NCI-H187 treated with DMSO at 0.1 percent for 48 hours (cell line): ENCODE measurements around the gene MAPK4.
"Not testable (repeated sequence)": the region's sequence is repeated elsewhere in the genome, so short reads cannot be mapped to it uniquely, and the experiment has no call there.

Source experiments
- DNase-seq: peaks from one replicate; lab custom pipeline; 2025; lab: John Stamatoyannopoulos, UW

MAPK4 gene

DNA sequence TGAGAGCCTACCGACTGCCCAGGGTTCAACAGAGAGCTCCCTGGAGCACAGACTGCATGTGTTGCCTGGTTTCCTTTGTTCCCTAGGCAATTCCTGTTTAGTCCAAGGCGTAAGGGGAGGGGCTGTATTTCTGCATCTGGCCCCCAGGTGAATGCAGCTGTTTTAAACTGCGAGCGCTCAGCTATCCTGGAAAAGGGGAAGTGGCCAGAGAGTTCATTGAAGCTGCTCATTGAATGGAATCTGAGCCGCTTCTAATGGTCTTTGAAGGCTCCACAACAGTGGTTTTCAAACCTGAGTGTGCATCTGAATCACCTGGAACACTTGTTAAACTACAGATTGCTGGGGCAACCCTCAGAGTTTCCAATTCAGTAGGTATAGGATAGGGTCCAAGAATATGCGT is 18.1 kb downstream of the MAPK4 start:
- DNase-seq = no peak

DNA sequence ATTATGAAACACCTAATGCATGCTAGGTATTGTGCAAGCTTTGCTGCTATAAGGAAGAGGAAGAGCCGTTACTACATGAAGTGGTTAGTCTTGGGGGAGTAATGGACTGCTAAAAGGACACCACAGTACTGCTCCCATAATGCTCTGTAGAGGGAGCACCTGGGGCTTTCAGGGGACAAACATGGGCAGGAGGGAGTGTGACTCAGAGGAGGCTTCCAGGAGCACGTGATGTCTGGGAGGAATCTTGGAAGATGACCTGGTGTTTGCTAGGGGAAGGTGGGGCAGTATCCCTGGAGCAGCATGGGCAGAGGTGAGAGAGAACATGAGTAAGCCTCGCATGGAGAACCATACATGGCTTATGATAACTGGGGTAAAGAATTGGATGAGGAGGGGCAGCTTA is 18.8 kb downstream of the MAPK4 start:
- no peak for DNase-seq

GRCh38 chr18:50579061-50579774 is 19.3 kb downstream of the MAPK4 start:
- DNase-seq = no peak

GRCh38 chr18:50581517-50581916 is 21.6 kb downstream of the MAPK4 start:
- no peak for DNase-seq

DNA sequence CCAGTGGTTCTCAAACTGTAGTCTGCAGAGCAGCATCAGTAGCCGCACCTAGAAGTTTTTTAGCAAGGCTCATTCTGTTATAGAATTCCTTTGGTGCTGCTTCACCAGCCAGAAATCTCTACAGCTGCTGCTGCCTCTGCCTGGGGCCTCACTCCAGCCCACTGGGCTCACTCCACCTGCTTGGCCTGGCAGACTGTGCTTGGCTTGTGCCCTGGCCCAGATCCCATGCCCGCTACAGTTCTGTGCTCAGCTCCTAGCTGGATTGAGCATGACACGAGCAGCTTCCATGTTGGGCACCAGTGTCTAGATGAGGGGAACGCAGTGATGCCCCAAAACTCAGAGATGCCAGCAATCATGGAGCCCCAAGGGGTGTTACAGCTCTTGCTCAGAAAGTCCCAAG is 22.6 kb downstream of the MAPK4 start:
- no peak for DNase-seq

DNA sequence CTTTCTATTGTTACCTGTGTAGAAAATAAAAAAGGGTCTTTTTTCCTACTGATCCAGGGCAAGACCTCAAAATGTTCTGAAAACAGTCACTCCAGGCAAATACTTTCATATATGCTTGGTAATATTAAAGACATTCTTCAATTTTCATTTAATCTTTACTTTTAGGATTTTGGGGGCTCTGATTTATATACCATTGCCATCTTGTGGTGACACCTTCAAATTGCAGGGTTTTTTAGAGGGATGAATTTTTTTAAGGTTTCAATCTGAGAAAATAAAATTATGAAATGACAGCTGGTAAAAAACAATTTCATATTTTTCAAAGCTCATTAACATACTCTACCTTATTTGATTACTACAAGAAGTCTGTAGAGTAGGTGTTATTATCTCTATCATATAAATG is 26.8 kb downstream of the MAPK4 start:
- no peak for DNase-seq

GRCh38 chr18:50590593-50590992 is 30.7 kb downstream of the MAPK4 start:
- peak; percentile 76 for DNase-seq

GRCh38 chr18:50594012-50594411 is 34.1 kb downstream of the MAPK4 start:
- DNase-seq = no peak

DNA sequence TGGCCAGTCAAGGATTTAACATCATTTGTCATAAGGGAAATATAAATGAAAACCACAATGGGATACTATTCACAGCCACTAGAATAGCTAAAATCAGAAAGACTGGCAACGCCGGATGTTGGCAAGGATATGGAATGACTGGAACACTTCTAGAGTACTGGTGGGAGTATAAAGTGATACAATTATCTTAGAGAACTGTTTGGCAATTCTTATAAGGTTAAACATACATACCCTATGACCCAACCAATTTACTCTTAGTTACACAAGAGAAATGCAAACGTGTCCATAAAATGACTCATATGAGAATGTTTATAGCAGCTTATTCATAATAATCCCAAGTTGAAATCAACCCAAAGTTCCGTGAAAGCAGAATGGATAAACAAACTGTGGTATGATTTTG is 35.1 kb downstream of the MAPK4 start:
- DNase-seq = no peak

- DNase-seq = no peak
Measured at GRCh38 chr18:50602466-50602865, 42.6 kb downstream of the MAPK4 start.

DNA sequence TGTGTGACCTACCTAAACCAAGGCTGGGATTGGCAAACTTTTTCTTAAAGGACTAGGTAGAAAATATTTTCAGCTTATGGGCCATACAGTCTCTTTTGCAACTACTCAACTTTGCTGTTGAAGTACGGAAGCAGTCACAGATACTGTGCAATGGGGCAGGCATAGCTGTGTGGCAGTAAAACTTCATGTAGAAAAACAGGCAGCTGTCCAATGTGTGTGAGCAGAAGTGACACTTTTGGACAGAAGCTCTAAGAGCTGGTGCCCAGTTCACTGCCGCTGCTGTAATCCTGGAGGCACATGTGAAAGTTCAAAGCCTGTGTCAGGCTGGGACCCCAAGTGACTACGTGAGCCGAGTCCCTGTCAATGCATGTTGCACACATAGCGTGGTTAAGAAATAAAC is 46.7 kb downstream of the MAPK4 start:
- DNase-seq = no peak

- DNase-seq = no peak
Measured at GRCh38 chr18:50607378-50607926, 47.6 kb downstream of the MAPK4 start.

GRCh38 chr18:50609171-50609570 is 49.3 kb downstream of the MAPK4 start:
- not testable (repeated sequence) for DNase-seq

- DNase-seq = no peak
Measured at GRCh38 chr18:50610349-50610748, 50.5 kb downstream of the MAPK4 start.

DNA sequence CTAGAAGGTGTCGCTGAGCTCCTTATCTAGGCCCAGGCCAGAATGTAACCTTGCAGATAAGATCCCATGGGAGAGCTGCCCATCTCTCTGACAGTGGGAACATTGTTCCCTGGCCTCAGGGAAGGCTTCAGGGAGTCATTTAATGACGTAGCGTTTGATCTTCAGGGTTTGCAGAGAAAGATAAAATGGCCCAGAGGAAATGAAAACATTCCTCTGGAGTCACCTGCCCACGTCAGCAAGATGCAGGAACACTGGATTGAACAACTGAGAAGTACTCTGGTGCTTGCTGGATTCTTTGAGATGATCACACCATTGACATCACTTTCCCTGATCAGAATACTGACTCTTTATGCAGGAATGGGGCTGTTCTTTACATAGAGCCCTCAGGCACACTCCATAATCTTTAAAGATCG is 51.6 kb downstream of the MAPK4 start:
- DNase-seq = no peak

DNA sequence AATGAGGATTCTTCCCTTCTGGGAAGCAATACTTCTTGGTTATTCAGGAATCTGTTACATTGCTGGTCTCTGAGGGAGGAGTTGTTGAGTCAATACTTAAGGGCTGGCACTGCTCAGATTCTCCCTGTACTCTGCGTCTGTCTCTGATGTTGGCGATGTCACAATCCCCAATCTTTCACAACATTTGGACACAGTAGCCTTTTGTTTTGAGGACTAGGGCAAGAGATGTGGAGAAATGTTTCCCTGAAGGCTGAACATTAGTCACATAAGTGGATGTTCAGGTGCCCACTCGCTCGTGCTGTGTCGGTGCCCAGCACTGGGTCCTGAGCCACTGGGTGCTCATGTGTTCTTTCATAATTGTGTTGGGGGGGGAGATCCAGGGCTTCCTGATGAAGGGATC is 55.0 kb downstream of the MAPK4 start:
- no peak for DNase-seq

DNA sequence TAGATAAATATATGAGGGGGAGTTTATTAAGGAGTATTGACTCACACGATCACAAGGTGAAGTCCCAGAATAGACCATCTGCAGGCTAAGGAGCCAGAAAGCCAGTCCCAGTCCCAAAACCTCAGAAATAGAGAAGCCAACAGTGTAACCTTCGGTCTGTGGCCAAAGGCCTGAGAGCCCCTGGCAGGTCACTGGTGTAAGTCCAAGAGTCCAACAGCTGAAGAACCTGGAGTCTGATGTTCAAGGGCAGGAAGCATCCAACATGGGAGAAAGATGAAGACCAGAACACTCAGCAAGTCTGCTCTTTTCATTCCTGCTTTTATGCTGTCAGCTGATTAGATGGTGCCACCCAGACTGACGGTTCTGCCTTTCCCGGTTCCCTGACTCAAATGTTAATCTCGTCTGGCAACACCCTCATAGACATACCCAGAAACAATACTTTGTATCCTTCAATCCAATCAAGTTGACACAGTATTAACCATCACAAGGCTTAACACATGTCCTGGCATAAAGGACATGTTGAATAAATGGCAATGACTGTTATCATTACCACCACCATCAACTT is 56.7 kb downstream of the MAPK4 start:
- no peak for DNase-seq

DNA sequence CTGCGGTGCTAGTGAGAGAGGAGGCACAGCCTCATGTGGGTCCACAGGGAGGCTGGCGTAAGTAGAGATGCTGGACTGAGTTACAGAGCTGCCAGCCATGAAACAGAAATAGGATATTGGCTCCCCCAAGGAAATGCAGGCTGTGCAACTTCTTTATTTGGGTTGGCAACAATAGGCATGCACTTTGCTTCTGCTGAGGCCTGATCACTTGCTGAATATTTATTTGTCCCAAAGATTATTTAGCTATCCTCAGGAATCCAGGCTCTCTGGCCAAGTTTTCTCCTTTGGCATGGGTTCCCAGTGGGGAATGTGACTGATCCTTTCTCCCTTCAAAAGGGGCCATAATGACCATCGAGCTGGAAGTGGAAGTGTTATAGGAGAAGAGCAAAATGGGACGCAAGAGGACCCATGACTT is 60.0 kb downstream of the MAPK4 start:
- no peak for DNase-seq

- no peak for DNase-seq
Measured at GRCh38 chr18:50620319-50620718, 60.4 kb downstream of the MAPK4 start.

GRCh38 chr18:50621366-50621765 is 61.5 kb downstream of the MAPK4 start:
- DNase-seq = no peak

DNA sequence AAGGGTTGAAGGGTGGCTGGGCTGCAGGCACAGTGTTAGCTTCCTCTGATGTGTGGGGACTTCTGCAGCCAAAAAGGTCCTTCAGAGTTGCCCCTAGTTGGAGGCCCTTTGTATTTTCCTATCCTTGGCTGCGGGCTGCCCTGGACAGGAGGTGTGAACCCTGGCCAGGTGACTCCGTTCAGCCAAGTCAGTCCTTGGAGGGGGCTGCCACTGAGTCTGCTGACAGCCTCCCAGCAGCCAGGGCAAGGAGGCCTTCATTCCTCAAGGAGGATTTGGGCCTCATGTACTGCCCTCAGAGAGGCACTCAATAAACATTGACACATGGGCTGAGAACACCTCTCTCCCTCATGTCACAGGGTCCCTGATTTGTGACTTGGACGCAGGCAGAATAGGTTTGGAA is 62.4 kb downstream of the MAPK4 start:
- no peak for DNase-seq

GRCh38 chr18:50622865-50623393 is 63.0 kb downstream of the MAPK4 start:
- DNase-seq = no peak

- DNase-seq = no peak
Measured at GRCh38 chr18:50623694-50624352, 63.9 kb downstream of the MAPK4 start.
